Activated CD4-positive, alpha-beta T cell treated with anti-CD3 and anti-CD28 coated beads, Interleukin-2, amount 10 ng/mL, durations not matched to agents 7 days and 5 days (primary cell): ENCODE results near the gene CHCHD10. TPM values are rescaled to one million over a fixed set of nuclear protein-coding genes. Genes with fewer than 3 reads are reported as not detected.
A peak's percentile ranks its signal among the peaks of the same experiment; 100 is the strongest.

Experiments used
- CTCF ChIA-PET: fragments of 350-600 bp; sonication (Branson Sonifier 250); formaldehyde crosslinking; loops from one replicate; lab custom pipeline; 2021; ENCODE audit warnings: antibody characterized with exemption; lab: Charles Lee
- POLR2A ChIA-PET: fragments of 350-600 bp; sonication (Branson Sonifier 250); formaldehyde crosslinking; loops from one replicate; lab custom pipeline; 2021; ENCODE audit warnings: antibody characterized with exemption; lab: Charles Lee
- DNase-seq: peaks from one replicate; pipeline ENCODE4 v3.0.0-alpha.2; 2020
- H3K27ac Mint-ChIP-seq: one replicate; pipeline ENCODE4 v1.8.0; 2021; ENCODE audit warnings: mild to moderate bottlenecking, moderate library complexity, mixed read lengths
- H3K27me3 Mint-ChIP-seq: one replicate; pipeline ENCODE4 v1.8.0; 2021; ENCODE audit warnings: mixed read lengths
- H3K36me3 Mint-ChIP-seq: one replicate; pipeline ENCODE4 v1.8.0; 2021; ENCODE audit warnings: low read depth, mixed read lengths
- H3K4me1 Mint-ChIP-seq: one replicate; pipeline ENCODE4 v1.8.0; 2021; ENCODE audit warnings: mixed read lengths
- H3K4me3 Mint-ChIP-seq: one replicate; pipeline ENCODE4 v1.8.0; 2021; ENCODE audit warnings: mild to moderate bottlenecking, moderate library complexity, mixed read lengths
- H3K9me3 Mint-ChIP-seq: one replicate; pipeline ENCODE4 v1.8.0; 2021; ENCODE audit warnings: mixed read lengths
- total RNA-seq, 2 experiments: library from RNA; stranded (reverse); gene quantifications; one replicate each; pipeline ENCODE4 v1.2.3, GENCODE V29; 2021

The CHCHD10 gene
- total RNA-seq, 2 experiments from 2014 or later, result 44.6 to 55.4 TPM

- CTCF ChIA-PET, result interaction anchor here (0.5 to 4.9 kb wide), 4 partner anchors 11 to 115 kb away, joined by 3 to 20 read pairs (median 6); partner anchors contain the start of gene ZNF70
- Mint-ChIP-seq H3K27me3 (no peaks in the 10 kb centered on the region), H3K9me3 (no peaks in the 10 kb centered on the region), H3K27ac (peak overlapping the region; percentile 82), H3K4me3 (peak overlapping the region; percentile 51), H3K36me3 (peaks cover 2% of the 10 kb centered on the region), H3K4me1 (peaks cover 40% of the 10 kb centered on the region)
- POLR2A ChIA-PET, result no interaction called here
- DNase-seq, result peak; percentile 43
Observed at GRCh38 chr22:23763579-23763945, 4.2 kb downstream of the CHCHD10 start.

- H3K4me1 Mint-ChIP-seq, result peaks cover 40% of the 10 kb centered on the region
- H3K9me3 Mint-ChIP-seq, result no peaks in the 10 kb centered on the region
- H3K27ac Mint-ChIP-seq, result peak within 1 kb of the TSS; percentile 82
- peak within 1 kb of the TSS; percentile 51 for H3K4me3 Mint-ChIP-seq
- H3K36me3 Mint-ChIP-seq, result peaks cover 2% of the 10 kb centered on the region
- no peaks in the 10 kb centered on the region for H3K27me3 Mint-ChIP-seq
- no peak for DNase-seq
- CTCF ChIA-PET, result interaction anchor here (0.5 to 4.9 kb wide), 6 partner anchors 12 to 1632 kb away, joined by 3 to 20 read pairs (median 4); partner anchors contain the start of gene ZNF70
- POLR2A ChIA-PET, result no interaction called here
Observed at GRCh38 chr22:23762842-23763578, 4.8 kb downstream of the CHCHD10 start, which contains the start of gene C22orf15. Gene C22orf15, plus strand, starts transcription at chr22:23762990. Its CDS starts 317 bp downstream, at chr22:23763307.

DNA sequence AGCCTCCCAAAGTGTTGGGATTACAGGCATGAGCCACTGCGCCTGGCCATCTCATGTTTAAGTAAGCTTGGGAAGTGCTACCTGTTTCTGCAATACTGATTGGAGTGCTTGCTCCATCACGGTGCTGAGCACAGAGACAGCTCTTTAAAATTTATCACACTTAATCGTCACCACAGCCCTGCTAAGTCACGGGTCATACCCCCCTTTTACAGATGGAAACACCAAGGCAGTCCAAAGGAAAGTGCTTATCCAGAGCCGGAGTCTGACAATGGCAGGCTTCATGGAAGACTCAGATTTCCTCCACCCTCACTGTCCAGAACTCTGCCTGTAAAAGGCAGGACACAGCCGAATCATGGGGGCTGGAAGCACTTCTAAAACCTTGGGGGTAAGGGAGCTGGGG is 7.7 kb downstream of the CHCHD10 start:
- H3K27ac Mint-ChIP-seq, result no peak overlapping the region
- no peaks in the 10 kb centered on the region for H3K27me3 Mint-ChIP-seq
- DNase-seq, result no peak
- ChIA-PET CTCF (interaction anchor here (1.0 to 1.6 kb wide), 3 partner anchors 11 to 19 kb away, joined by 3 to 4 read pairs (median 4); no protein-coding TSS in a partner anchor), POLR2A (no interaction called here)
- no peak overlapping the region for H3K4me3 Mint-ChIP-seq
- H3K36me3 Mint-ChIP-seq, result no peaks in the 10 kb centered on the region
- peaks cover 25% of the 10 kb centered on the region for H3K4me1 Mint-ChIP-seq
- no peaks in the 10 kb centered on the region for H3K9me3 Mint-ChIP-seq

- no peak overlapping the region for H3K4me3 Mint-ChIP-seq
- POLR2A ChIA-PET, result no interaction called here
- DNase-seq, result no peak
- CTCF ChIA-PET, result interaction anchor here (1.0 to 1.6 kb wide), 3 partner anchors 12 to 19 kb away, joined by 3 to 4 read pairs (median 4); no protein-coding TSS in a partner anchor
- H3K27ac Mint-ChIP-seq, result no peak overlapping the region
- H3K36me3 Mint-ChIP-seq, result no peaks in the 10 kb centered on the region
- no peaks in the 10 kb centered on the region for H3K27me3 Mint-ChIP-seq
- no peaks in the 10 kb centered on the region for H3K9me3 Mint-ChIP-seq
- peaks cover 23% of the 10 kb centered on the region for H3K4me1 Mint-ChIP-seq
Observed at GRCh38 chr22:23759566-23759965, 8.2 kb downstream of the CHCHD10 start.

- ChIA-PET CTCF (interaction anchor here (0.7 kb wide), 1 partner anchor 258 kb away, joined by 3 read pairs; no protein-coding TSS in a partner anchor), POLR2A (no interaction called here)
- Mint-ChIP-seq H3K36me3 (no peaks in the 10 kb centered on the region), H3K4me1 (peaks cover 5% of the 10 kb centered on the region), H3K27me3 (no peaks in the 10 kb centered on the region), H3K27ac (no peak overlapping the region), H3K9me3 (no peaks in the 10 kb centered on the region), H3K4me3 (no peak overlapping the region)
- no peak for DNase-seq
Observed at GRCh38 chr22:23756891-23757290, 10.9 kb downstream of the CHCHD10 start.

DNA sequence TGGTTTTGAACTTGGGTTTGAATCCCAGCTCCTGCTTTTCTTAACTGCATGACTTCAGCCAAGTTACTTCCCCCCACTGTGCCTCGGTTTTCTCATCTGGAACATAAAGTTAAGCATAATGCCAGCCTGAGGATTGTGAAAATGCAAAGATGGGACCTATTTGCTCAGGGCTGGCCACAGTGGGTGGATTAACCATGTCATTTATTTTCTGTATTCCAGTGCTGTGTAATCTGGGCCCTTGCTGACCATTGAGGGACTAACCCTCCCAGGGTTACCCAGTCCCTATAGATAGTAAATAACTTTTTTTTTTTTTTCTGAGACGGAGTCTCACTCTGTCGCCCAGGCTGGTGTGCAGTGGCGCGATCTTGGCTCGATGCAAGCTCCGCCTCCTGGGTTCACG is 12.1 kb downstream of the CHCHD10 start:
- no peak overlapping the region for H3K4me3 Mint-ChIP-seq
- no peak overlapping the region for H3K27ac Mint-ChIP-seq
- ChIA-PET POLR2A (no interaction called here), CTCF (no interaction called here)
- no peaks in the 10 kb centered on the region for H3K36me3 Mint-ChIP-seq
- no peaks in the 10 kb centered on the region for H3K27me3 Mint-ChIP-seq
- no peak for DNase-seq
- H3K4me1 Mint-ChIP-seq, result peaks cover 7% of the 10 kb centered on the region
- H3K9me3 Mint-ChIP-seq, result no peaks in the 10 kb centered on the region

DNA sequence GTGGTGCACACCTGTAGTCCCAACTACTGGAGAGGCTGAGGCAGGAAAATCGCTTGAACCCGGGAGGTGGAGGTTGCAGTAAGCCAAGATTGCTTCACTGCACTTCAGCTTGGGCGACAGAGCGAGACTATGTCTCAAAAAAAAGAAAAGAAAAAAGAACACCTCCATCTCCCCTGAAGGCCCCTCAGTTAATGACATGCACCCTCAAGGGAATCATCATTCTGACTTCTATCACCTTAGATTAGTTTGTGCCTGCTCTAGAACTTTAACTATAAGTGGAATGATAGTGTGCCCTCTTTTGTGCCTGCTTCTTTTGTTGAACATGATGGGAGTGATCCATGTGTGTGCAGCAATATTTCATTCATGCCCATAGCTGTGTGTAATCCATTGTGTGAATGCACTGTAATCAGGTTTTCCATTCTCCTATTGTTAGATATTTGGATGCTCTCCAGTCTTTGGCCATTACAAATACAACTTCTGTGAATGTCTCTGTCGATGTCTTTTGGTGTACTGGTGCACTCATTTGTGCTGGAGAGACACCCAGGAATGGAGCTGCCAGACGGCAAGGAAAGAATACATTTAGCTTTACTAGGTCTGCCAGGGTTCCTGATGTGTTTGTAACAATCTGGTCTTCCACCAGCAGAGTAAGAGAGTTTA is 12.7 kb downstream of the CHCHD10 start:
- Mint-ChIP-seq H3K9me3 (no peaks in the 10 kb centered on the region), H3K27ac (no peak overlapping the region), H3K36me3 (no peaks in the 10 kb centered on the region), H3K4me3 (no peak overlapping the region), H3K4me1 (peaks cover 13% of the 10 kb centered on the region), H3K27me3 (no peaks in the 10 kb centered on the region)
- POLR2A ChIA-PET, result no interaction called here
- CTCF ChIA-PET, result interaction anchor here (1.2 kb wide), 1 partner anchor 94 kb away, joined by 3 read pairs; no protein-coding TSS in a partner anchor
- DNase-seq, result no peak

GRCh38 chr22:23754220-23754919 is 13.4 kb downstream of the CHCHD10 start, which contains the start of gene VPREB3:
Gene VPREB3, minus strand, starts transcription at chr22:23754425. Its CDS starts 62 bp downstream, at chr22:23754363.
- H3K36me3 Mint-ChIP-seq, result no peaks in the 10 kb centered on the region
- H3K4me1 Mint-ChIP-seq, result peaks cover 19% of the 10 kb centered on the region
- CTCF ChIA-PET, result interaction anchor here (1.2 kb wide), 1 partner anchor 95 kb away, joined by 3 read pairs; no protein-coding TSS in a partner anchor
- H3K27me3 Mint-ChIP-seq, result no peaks in the 10 kb centered on the region
- no peak for DNase-seq
- POLR2A ChIA-PET, result no interaction called here
- peak within 1 kb of the TSS; percentile 7 for H3K4me3 Mint-ChIP-seq
- no peak within 1 kb of the TSS for H3K27ac Mint-ChIP-seq
- no peaks in the 10 kb centered on the region for H3K9me3 Mint-ChIP-seq

- CTCF ChIA-PET, result no interaction called here
Observed at GRCh38 chr22:23753385-23753784, 14.4 kb downstream of the CHCHD10 start.

GRCh38 chr22:23752750-23753149 is 15.0 kb downstream of the CHCHD10 start:
- CTCF ChIA-PET, result interaction anchor here (0.6 kb wide), 1 partner anchor 21 kb away, joined by 5 read pairs; no protein-coding TSS in a partner anchor
- Mint-ChIP-seq H3K9me3 (no peaks in the 10 kb centered on the region), H3K27ac (peak overlapping the region; percentile 72), H3K4me1 (peaks cover 19% of the 10 kb centered on the region), H3K4me3 (peak overlapping the region; percentile 66), H3K36me3 (no peaks in the 10 kb centered on the region), H3K27me3 (no peaks in the 10 kb centered on the region)
- no peak for DNase-seq
- POLR2A ChIA-PET, result no interaction called here

More at GRCh38 chr22:23753385-23753784, 14.4 kb downstream of the CHCHD10 start:
- Mint-ChIP-seq H3K4me1 (peaks cover 19% of the 10 kb centered on the region), H3K9me3 (no peaks in the 10 kb centered on the region), H3K36me3 (no peaks in the 10 kb centered on the region), H3K4me3 (peak overlapping the region; percentile 7), H3K27ac (no peak overlapping the region), H3K27me3 (no peaks in the 10 kb centered on the region)
- no peak for DNase-seq
- POLR2A ChIA-PET, result no interaction called here

- DNase-seq, result no peak
- Mint-ChIP-seq H3K36me3 (no peaks in the 10 kb centered on the region), H3K4me3 (peak overlapping the region; percentile 66), H3K27me3 (no peaks in the 10 kb centered on the region), H3K27ac (peak overlapping the region; percentile 72), H3K9me3 (no peaks in the 10 kb centered on the region), H3K4me1 (peaks cover 19% of the 10 kb centered on the region)
- CTCF ChIA-PET, result interaction anchor here (0.6 to 3.5 kb wide), 3 partner anchors 13 to 233 kb away, joined by 5 to 20 read pairs (median 5); partner anchors contain the start of gene CHCHD10
- POLR2A ChIA-PET, result no interaction called here
Observed at GRCh38 chr22:23752090-23752691, 15.6 kb downstream of the CHCHD10 start.
